Panc1 (cell line): ENCODE data around the gene MDC1.
A peak's percentile ranks its signal among the peaks of the same experiment; 100 is the strongest.

Experiments
- POLR2AphosphoS5 ChIP-seq: IDR thresholded peaks from 2 replicates; pipeline ENCODE4 v1.6.1; 2012; ENCODE audit warnings: mild to moderate bottlenecking, low read depth, low read length, moderate library complexity
- SIN3A ChIP-seq: IDR thresholded peaks from 2 replicates; pipeline ENCODE4 v1.6.1; 2012; ENCODE audit warnings: low read depth, mild to moderate bottlenecking, low read length, moderate library complexity, borderline replicate concordance; ENCODE audit not compliant: insufficient read depth
- TCF7L2 ChIP-seq: IDR thresholded peaks from 2 replicates; pipeline ENCODE4 v1.6.1; 2011; ENCODE audit warnings: mild to moderate bottlenecking, low read depth, low read length, inconsistent platforms
- TF ChIP-seq, protein P1 (sequence below), 2 experiments: IDR thresholded peaks; 2 replicates each; pipeline ENCODE4 v1.6.1; 2011 to 2012; ENCODE audit warnings: low read depth in 2 of 2, control low read depth in 1 of 2, low read length in 1 of 2, mild to moderate bottlenecking in 1 of 2, moderate library complexity in 1 of 2; ENCODE audit not compliant: insufficient read depth in 1 of 2
- TF ChIP-seq, protein P2 (sequence below): fragments of 450-650 bp; IDR thresholded peaks from 2 replicates; pipeline ENCODE4 v1.5.1; 2017; ENCODE audit warnings: mild to moderate bottlenecking

DNA sequence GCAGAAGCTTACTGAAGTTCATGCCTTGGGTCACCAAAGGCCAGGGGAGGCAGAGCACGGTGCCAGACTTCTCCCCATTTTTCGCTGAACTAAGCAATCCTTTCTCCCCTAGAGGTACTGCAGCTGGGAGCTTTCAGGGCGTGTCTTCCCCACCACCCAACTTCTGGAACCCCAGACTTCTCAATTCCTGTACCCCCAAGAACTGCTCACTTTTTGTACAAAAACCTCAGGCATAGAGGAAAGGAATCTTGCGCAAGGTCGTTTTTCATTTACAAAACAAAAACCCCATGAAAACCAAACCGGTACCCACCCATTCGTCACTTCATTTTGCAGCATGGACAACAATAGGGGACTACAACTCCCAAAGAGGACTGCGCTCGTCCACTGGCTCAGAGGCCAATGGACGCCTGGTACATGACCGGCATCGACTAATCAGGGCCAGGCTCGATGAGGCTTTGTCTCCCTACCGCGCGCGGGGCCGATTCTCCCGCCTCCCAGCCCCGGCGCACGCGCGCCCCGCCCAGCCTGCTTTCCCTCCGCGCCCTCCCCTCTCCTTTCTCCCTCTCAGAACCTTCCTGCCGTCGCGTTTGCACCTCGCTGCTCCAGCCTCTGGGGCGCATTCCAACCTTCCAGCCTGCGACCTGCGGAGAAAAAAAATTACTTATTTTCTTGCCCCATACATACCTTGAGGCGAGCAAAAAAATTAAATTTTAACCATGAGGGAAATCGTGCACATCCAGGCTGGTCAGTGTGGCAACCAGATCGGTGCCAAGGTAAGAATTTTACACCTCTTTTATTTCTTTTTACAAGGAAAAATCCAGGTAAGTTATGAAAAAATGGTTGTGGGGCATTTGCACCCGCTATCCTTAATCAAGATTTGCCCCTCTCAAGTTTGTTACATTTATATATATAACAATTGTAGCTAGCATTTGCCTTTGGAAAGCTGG is 3.0 kb upstream of the MDC1 start, which contains the start of gene TUBB:
- TF ChIP-seq, protein P1, sequence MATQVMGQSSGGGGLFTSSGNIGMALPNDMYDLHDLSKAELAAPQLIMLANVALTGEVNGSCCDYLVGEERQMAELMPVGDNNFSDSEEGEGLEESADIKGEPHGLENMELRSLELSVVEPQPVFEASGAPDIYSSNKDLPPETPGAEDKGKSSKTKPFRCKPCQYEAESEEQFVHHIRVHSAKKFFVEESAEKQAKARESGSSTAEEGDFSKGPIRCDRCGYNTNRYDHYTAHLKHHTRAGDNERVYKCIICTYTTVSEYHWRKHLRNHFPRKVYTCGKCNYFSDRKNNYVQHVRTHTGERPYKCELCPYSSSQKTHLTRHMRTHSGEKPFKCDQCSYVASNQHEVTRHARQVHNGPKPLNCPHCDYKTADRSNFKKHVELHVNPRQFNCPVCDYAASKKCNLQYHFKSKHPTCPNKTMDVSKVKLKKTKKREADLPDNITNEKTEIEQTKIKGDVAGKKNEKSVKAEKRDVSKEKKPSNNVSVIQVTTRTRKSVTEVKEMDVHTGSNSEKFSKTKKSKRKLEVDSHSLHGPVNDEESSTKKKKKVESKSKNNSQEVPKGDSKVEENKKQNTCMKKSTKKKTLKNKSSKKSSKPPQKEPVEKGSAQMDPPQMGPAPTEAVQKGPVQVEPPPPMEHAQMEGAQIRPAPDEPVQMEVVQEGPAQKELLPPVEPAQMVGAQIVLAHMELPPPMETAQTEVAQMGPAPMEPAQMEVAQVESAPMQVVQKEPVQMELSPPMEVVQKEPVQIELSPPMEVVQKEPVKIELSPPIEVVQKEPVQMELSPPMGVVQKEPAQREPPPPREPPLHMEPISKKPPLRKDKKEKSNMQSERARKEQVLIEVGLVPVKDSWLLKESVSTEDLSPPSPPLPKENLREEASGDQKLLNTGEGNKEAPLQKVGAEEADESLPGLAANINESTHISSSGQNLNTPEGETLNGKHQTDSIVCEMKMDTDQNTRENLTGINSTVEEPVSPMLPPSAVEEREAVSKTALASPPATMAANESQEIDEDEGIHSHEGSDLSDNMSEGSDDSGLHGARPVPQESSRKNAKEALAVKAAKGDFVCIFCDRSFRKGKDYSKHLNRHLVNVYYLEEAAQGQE (IDR thresholded peaks at IDR 0.05; ENCODE audit: insufficient read depth in 1 of 2, low read depth in 2 of 2, low read length in 1 of 2), result 0 out of 4 replicates have a peak, but pooled peaks of 1 of the 2 experiments have one; percentile 23
- TF ChIP-seq POLR2AphosphoS5 (peak; percentile 94), TCF7L2 (no peak), SIN3A (0 out of 2 replicates have a peak, but pooled peaks have one; percentile 10)
- TF ChIP-seq, protein P2, sequence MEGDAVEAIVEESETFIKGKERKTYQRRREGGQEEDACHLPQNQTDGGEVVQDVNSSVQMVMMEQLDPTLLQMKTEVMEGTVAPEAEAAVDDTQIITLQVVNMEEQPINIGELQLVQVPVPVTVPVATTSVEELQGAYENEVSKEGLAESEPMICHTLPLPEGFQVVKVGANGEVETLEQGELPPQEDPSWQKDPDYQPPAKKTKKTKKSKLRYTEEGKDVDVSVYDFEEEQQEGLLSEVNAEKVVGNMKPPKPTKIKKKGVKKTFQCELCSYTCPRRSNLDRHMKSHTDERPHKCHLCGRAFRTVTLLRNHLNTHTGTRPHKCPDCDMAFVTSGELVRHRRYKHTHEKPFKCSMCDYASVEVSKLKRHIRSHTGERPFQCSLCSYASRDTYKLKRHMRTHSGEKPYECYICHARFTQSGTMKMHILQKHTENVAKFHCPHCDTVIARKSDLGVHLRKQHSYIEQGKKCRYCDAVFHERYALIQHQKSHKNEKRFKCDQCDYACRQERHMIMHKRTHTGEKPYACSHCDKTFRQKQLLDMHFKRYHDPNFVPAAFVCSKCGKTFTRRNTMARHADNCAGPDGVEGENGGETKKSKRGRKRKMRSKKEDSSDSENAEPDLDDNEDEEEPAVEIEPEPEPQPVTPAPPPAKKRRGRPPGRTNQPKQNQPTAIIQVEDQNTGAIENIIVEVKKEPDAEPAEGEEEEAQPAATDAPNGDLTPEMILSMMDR, result no peak
